Stimulated activated CD4-positive, alpha-beta T cell treated with anti-CD3 and anti-CD28 coated beads, Interleukin-1b, Interleukin-23, amount 100 ng/mL, for 4 hours (primary cell): Measurements from ENCODE around the gene CTNNBL1.
"Not testable (repeated sequence)": the region's sequence is repeated elsewhere in the genome, so short reads cannot be mapped to it uniquely, and the experiment has no call there.

Source experiments
- DNase-seq, 2 donors: peaks; one replicate each; pipeline ENCODE4 v3.0.0-alpha.2; 2020; ENCODE audit warnings: low read depth in 2 of 2

Gene CTNNBL1

GRCh38 chr20:37711994-37712964 lies 18.4 kb downstream of the CTNNBL1 start:
- DNase-seq: no peak

- DNase-seq: no peak
Measured at GRCh38 chr20:37713396-37713795, 19.6 kb downstream of the CTNNBL1 start.

- DNase-seq: no peak
Measured at GRCh38 chr20:37714978-37715672, 21.3 kb downstream of the CTNNBL1 start.

GRCh38 chr20:37721751-37722150 lies 27.9 kb downstream of the CTNNBL1 start:
- no peak for DNase-seq

GRCh38 chr20:37722312-37722711 lies 28.5 kb downstream of the CTNNBL1 start:
- not testable (repeated sequence) for DNase-seq

- DNase-seq: no peak
Measured at GRCh38 chr20:37723668-37724067, 29.8 kb downstream of the CTNNBL1 start.

- no peak for DNase-seq
Measured at GRCh38 chr20:37725165-37725564, 31.3 kb downstream of the CTNNBL1 start.

GRCh38 chr20:37725855-37726254 lies 32.0 kb downstream of the CTNNBL1 start:
- DNase-seq: no peak

GRCh38 chr20:37726321-37726720 lies 32.5 kb downstream of the CTNNBL1 start:
- no peak for DNase-seq

GRCh38 chr20:37726971-37727956 lies 33.4 kb downstream of the CTNNBL1 start:
- no peak for DNase-seq

GRCh38 chr20:37727957-37728634 lies 34.3 kb downstream of the CTNNBL1 start:
- no peak for DNase-seq

GRCh38 chr20:37728635-37728983 lies 34.8 kb downstream of the CTNNBL1 start:
- no peak for DNase-seq

- no peak for DNase-seq
Measured at GRCh38 chr20:37729452-37729851, 35.6 kb downstream of the CTNNBL1 start.

GRCh38 chr20:37729909-37730308 lies 36.1 kb downstream of the CTNNBL1 start:
- no peak for DNase-seq

GRCh38 chr20:37733416-37733815 lies 39.6 kb downstream of the CTNNBL1 start:
- no peak for DNase-seq

GRCh38 chr20:37734228-37734985 lies 40.6 kb downstream of the CTNNBL1 start:
- no peak for DNase-seq

GRCh38 chr20:37735541-37735940 lies 41.7 kb downstream of the CTNNBL1 start:
- DNase-seq: no peak

GRCh38 chr20:37736132-37736531 lies 42.3 kb downstream of the CTNNBL1 start:
- no peak for DNase-seq

GRCh38 chr20:37737826-37738420 lies 44.1 kb downstream of the CTNNBL1 start:
- DNase-seq: no peak

- DNase-seq: no peak
Measured at GRCh38 chr20:37741055-37741454, 47.2 kb downstream of the CTNNBL1 start.
